DND-41 (cell line): Measurements from ENCODE around the gene DEPDC4.
"Not testable (repeated sequence)": the region's sequence is repeated elsewhere in the genome, so short reads cannot be mapped to it uniquely, and the experiment has no call there.

Experiments
- EZH2 ChIP-seq: IDR thresholded peaks from 3 replicates; pipeline ENCODE4 v1.6.1; 2012; ENCODE audit warnings: borderline replicate concordance, low read depth, mild to moderate bottlenecking, moderate library complexity, low read length, inconsistent platforms; ENCODE audit not compliant: severe bottlenecking
- TF ChIP-seq, protein P1 (sequence below): IDR thresholded peaks from 2 replicates; pipeline ENCODE4 v1.5.1; 2012; ENCODE audit warnings: borderline replicate concordance, low read length, moderate library complexity, mild to moderate bottlenecking; ENCODE audit not compliant: poor library complexity, severe bottlenecking; ENCODE audit errors: extremely low read depth

DNA sequence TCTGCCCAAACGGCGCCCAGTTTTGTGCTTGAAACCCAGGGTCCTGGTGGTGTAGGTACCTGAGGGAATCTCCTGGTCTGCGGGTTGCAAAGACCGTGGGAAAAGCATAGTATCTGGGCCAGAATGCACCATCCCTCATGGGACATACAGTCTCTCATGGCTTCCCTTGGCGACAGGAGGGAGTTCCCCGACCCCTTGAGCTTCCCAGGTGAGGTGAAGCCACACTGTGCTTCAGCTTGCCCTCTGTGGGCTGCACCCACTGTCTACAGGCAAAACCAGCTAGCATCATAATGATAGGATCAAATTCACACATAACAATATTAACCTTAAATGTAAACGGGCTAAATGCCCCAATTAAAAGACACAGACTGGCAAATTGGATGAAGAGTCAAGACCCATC, 37.5 kb upstream of the DEPDC4 start:
- TF ChIP-seq, protein P1, sequence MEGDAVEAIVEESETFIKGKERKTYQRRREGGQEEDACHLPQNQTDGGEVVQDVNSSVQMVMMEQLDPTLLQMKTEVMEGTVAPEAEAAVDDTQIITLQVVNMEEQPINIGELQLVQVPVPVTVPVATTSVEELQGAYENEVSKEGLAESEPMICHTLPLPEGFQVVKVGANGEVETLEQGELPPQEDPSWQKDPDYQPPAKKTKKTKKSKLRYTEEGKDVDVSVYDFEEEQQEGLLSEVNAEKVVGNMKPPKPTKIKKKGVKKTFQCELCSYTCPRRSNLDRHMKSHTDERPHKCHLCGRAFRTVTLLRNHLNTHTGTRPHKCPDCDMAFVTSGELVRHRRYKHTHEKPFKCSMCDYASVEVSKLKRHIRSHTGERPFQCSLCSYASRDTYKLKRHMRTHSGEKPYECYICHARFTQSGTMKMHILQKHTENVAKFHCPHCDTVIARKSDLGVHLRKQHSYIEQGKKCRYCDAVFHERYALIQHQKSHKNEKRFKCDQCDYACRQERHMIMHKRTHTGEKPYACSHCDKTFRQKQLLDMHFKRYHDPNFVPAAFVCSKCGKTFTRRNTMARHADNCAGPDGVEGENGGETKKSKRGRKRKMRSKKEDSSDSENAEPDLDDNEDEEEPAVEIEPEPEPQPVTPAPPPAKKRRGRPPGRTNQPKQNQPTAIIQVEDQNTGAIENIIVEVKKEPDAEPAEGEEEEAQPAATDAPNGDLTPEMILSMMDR, result not testable (repeated sequence)
- TF ChIP-seq EZH2, result not testable (repeated sequence)
